ENCODE results near the gene EPHA8. TPM values are rescaled to one million over a fixed set of nuclear protein-coding genes. Genes with fewer than 3 reads are reported as not detected.

EPHA8 gene
- total and polyA plus RNA-seq, 2 of the 4 experiments (the other 2 are of a cell fraction), result not detected

DNA sequence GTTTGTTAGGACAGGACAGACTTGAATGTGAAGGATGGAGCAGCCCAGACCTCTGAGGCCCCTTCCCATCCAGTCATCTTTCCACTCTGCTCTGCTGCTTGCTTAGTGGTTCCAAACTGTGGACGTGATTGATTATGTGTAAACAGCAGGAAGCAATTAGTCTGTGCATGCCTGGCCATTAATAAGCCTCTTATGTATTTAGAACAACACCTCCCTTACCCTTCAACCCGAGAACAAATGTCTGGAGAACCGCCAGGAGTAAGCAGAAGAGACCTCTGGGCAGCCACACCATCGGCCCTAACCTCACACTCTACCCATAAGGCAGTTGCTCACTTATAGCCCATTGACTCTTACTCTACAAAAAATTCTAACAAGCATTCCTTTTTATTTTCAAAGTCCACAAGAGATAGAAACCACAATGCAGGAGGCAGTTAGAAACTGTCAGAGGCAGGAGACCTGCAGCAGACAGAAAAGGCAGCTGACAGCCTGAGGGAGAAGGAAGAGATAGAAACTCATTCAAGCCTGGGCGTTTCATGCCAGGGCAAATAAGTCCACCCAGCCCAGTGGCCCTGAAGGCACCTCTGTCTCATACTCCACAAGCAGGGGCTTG lies 5.8 kb upstream of the EPHA8 start:
- dilution Hi-C loops (cut with HindIII; ENCODE audit: low sequenced_read_pairs, unreplicated experiment), result no loop called here
- no peak overlapping the region for H2BK120ac ChIP-seq (ENCODE audit: low read depth, low read length)
- no peak overlapping the region; the same call in 1 of the 2 replicates for H3K23ac ChIP-seq (ENCODE audit: low read depth, low read length)
- CTCF ChIA-PET, result no interaction called here
- H3K27ac ChIP-seq (ENCODE audit: insufficient read depth, low read length), result no peak overlapping the region
- peaks cover 92% of the 10 kb centered on the region for H3K27me3 ChIP-seq (ENCODE audit: control insufficient read depth, insufficient read depth, low read length)
- peak overlapping the region; percentile 25 for H2AK9ac ChIP-seq (replicated peaks; ENCODE audit: low read depth, low read length, poor library complexity)
- H3K4me1 ChIP-seq (ENCODE audit: control insufficient read depth, insufficient read depth, low read length), result no peaks in the 10 kb centered on the region
- no peak overlapping the region for H3K18ac ChIP-seq (ENCODE audit: low read depth, low read length)
- no peaks in the 10 kb centered on the region for H3K36me3 ChIP-seq (ENCODE audit: control insufficient read depth, insufficient read depth, low read length)
- H2AK5ac ChIP-seq (ENCODE audit: low read depth, low read length), result no peak overlapping the region
- H2AFZ ChIP-seq (replicated peaks; ENCODE audit: low read length, poor library complexity), result no peak overlapping the region
- H3K9me3 ChIP-seq (ENCODE audit: control insufficient read depth, insufficient read depth, low read length), result no peaks in the 10 kb centered on the region
- no peak overlapping the region for H3K9ac ChIP-seq (ENCODE audit: low read depth, low read length)
- no peaks in the 10 kb centered on the region for H3K79me1 ChIP-seq (ENCODE audit: low read depth in 1 of 2, low read length in 2 of 2)
- no peak overlapping the region for H4K91ac ChIP-seq (ENCODE audit: insufficient read depth, low read depth, low read length)
- no peak overlapping the region for H4K5ac ChIP-seq (ENCODE audit: low read depth, low read length)
- no peaks in the 10 kb centered on the region for H4K20me1 ChIP-seq (ENCODE audit: insufficient read depth, low read length)
- WGBS, 2 experiments (ENCODE audit: extremely low coverage in 2 of 2, insufficient read length in 1 of 2), result no CpG with 5 or more reads among the region's 5 CpGs
- ATAC-seq (ENCODE audit: low read depth) (no peak), DNase-seq (no peak)
- TF ChIP-seq MXI1 (IDR thresholded peaks at IDR 0.05; ENCODE audit: borderline replicate concordance, low read depth, low read length), result no peak
- TF ChIP-seq, protein P1, sequence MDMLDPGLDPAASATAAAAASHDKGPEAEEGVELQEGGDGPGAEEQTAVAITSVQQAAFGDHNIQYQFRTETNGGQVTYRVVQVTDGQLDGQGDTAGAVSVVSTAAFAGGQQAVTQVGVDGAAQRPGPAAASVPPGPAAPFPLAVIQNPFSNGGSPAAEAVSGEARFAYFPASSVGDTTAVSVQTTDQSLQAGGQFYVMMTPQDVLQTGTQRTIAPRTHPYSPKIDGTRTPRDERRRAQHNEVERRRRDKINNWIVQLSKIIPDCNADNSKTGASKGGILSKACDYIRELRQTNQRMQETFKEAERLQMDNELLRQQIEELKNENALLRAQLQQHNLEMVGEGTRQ (IDR thresholded peaks at IDR 0.05; ENCODE audit: low read depth, low read length), result no peak
- no peak for TF ChIP-seq CTCF (conservative IDR thresholded peaks at IDR 0.05; ENCODE audit: low read depth, low read length)
- no peak for TF ChIP-seq FOS (IDR thresholded peaks at IDR 0.05; ENCODE audit: low read depth, low read length)
- TF ChIP-seq CEBPB (IDR thresholded peaks at IDR 0.05; ENCODE audit: low read depth, low read length), result no peak
- TF ChIP-seq SMC3 (IDR thresholded peaks at IDR 0.05; ENCODE audit: low read depth, low read length), result no peak
- TF ChIP-seq NFE2L2 (IDR thresholded peaks at IDR 0.05; ENCODE audit: low read depth, low read length), result no peak
- no peak for TF ChIP-seq MAZ (IDR thresholded peaks at IDR 0.05; ENCODE audit: borderline replicate concordance, low read depth, low read length)
- no peak for TF ChIP-seq RFX5 (IDR thresholded peaks at IDR 0.05; ENCODE audit: low read depth, low read length)
- TF ChIP-seq MAFK (IDR thresholded peaks at IDR 0.05; ENCODE audit: low read depth, low read length), result no peak
- TF ChIP-seq RAD21 (IDR thresholded peaks at IDR 0.05; ENCODE audit: low read length), result no peak
- no peak for TF ChIP-seq BHLHE40 (IDR thresholded peaks at IDR 0.05; ENCODE audit: low read depth, low read length)
- TF ChIP-seq ELK1 (IDR thresholded peaks at IDR 0.05; ENCODE audit: borderline replicate concordance, low read depth, low read length), result no peak
- no peak for TF ChIP-seq POLR2A (IDR thresholded peaks at IDR 0.05; ENCODE audit: low read depth, low read length)
- TF ChIP-seq CHD1 (IDR thresholded peaks at IDR 0.05; ENCODE audit: low read depth, low read length), result no peak
- TF ChIP-seq RCOR1 (IDR thresholded peaks at IDR 0.05; ENCODE audit: insufficient replicate concordance, low read length), result no peak
- no TSS peak for BruUV-seq (replicated peaks)
- H2BK5ac ChIP-seq (ENCODE audit: low read depth, low read length, poor library complexity, severe bottlenecking), result no peak overlapping the region
- H3K4me3 ChIP-seq (ENCODE audit: insufficient read depth, low read depth, low read length), result no peak overlapping the region
- intact Hi-C loops (cut with micrococcal nuclease), result no loop called here
- H4K8ac ChIP-seq (ENCODE audit: low read depth in 2 of 2, low read length in 2 of 2), result no peak overlapping the region
- in situ Hi-C loops (cut with MboI; ENCODE audit: low sequenced_read_pairs), result no loop called here
- no peak overlapping the region for H3K56ac ChIP-seq (ENCODE audit: extremely low read depth, insufficient read depth, low read length)
- H2BK20ac ChIP-seq (ENCODE audit: low read depth, low read length), result no peak overlapping the region
- no peaks in the 10 kb centered on the region for H3K9me1 ChIP-seq (ENCODE audit: insufficient read depth, low read length)
- no peak overlapping the region for H3K4me2 ChIP-seq (ENCODE audit: low read depth, low read length)
- POLR2A ChIA-PET (ENCODE audit: unreplicated experiment), result no interaction called here
- no peak overlapping the region for H3K14ac ChIP-seq (replicated peaks; ENCODE audit: low read depth, low read length)
- no peak overlapping the region for H3K4ac ChIP-seq (ENCODE audit: low read depth, low read length)
- H2BK15ac ChIP-seq (ENCODE audit: low read depth, low read length), result no peak overlapping the region
